Renal cortical epithelial cell (primary cell): ENCODE data around the gene C2orf74. TPM values are rescaled to one million over a fixed set of nuclear protein-coding genes. Genes with fewer than 3 reads are reported as not detected.
"Not testable (repeated sequence)": the region's sequence is repeated elsewhere in the genome, so short reads cannot be mapped to it uniquely, and the experiment has no call there.

Experiments used
- DNase-seq: peaks from one replicate; pipeline ENCODE4 v3.0.0-alpha.2; 2011; ENCODE audit warnings: low read depth
- total RNA-seq: library from RNA; depleted of rRNA; stranded (reverse); fragments of >200 nt; gene quantifications from 2 replicates; pipeline ENCODE4 v1.2.3, GENCODE V29; 2014

C2orf74 gene
- total RNA-seq, 1 donor from 2014 or later = 26.7 TPM

- DNase-seq = no peak
Observed at GRCh38 chr2:61173116-61173515, 11.1 kb downstream of the C2orf74 start.

GRCh38 chr2:61175036-61175435 lies 13.0 kb downstream of the C2orf74 start:
- DNase-seq = no peak

- peak; percentile 63 for DNase-seq
Observed at GRCh38 chr2:61176755-61177726, 15.1 kb downstream of the C2orf74 start.

GRCh38 chr2:61177727-61178549 lies 15.9 kb downstream of the C2orf74 start:
- no peak for DNase-seq

GRCh38 chr2:61178603-61179545 lies 16.9 kb downstream of the C2orf74 start:
- peak; percentile 23 for DNase-seq

GRCh38 chr2:61179701-61180639 lies 18.0 kb downstream of the C2orf74 start:
- no peak for DNase-seq

GRCh38 chr2:61180686-61181085 lies 18.7 kb downstream of the C2orf74 start:
- no peak for DNase-seq

GRCh38 chr2:61181382-61182058 lies 19.5 kb downstream of the C2orf74 start:
- DNase-seq = no peak

GRCh38 chr2:61182059-61182383 lies 20.0 kb downstream of the C2orf74 start:
- DNase-seq = no peak

GRCh38 chr2:61183795-61184194 lies 21.8 kb downstream of the C2orf74 start:
- DNase-seq = no peak

- no peak for DNase-seq
Observed at GRCh38 chr2:61184263-61184662, 22.3 kb downstream of the C2orf74 start.

- DNase-seq = no peak
Observed at GRCh38 chr2:61185231-61185728, 23.3 kb downstream of the C2orf74 start.

- DNase-seq = no peak
Observed at GRCh38 chr2:61187085-61187484, 25.1 kb downstream of the C2orf74 start.

- DNase-seq = no peak
Observed at GRCh38 chr2:61193670-61194561, 31.9 kb downstream of the C2orf74 start.

- not testable (repeated sequence) for DNase-seq
Observed at GRCh38 chr2:61194646-61195045, 32.7 kb downstream of the C2orf74 start.

- DNase-seq = no peak
Observed at GRCh38 chr2:61196671-61197070, 34.7 kb downstream of the C2orf74 start.

GRCh38 chr2:61205132-61205531 lies 43.1 kb downstream of the C2orf74 start:
- no peak for DNase-seq

- peak; percentile 67 for DNase-seq
Observed at GRCh38 chr2:61210332-61210981, 48.5 kb downstream of the C2orf74 start.
